ENCODE data around the gene PPP3CA. TPM values are rescaled to one million over a fixed set of nuclear protein-coding genes. Genes with fewer than 3 reads are reported as not detected.

PPP3CA gene
- total and polyA plus RNA-seq, 2 donors (not counting 1 experiment from before 2014, with no cell fraction given): 66.4 to 79.3 TPM

DNA sequence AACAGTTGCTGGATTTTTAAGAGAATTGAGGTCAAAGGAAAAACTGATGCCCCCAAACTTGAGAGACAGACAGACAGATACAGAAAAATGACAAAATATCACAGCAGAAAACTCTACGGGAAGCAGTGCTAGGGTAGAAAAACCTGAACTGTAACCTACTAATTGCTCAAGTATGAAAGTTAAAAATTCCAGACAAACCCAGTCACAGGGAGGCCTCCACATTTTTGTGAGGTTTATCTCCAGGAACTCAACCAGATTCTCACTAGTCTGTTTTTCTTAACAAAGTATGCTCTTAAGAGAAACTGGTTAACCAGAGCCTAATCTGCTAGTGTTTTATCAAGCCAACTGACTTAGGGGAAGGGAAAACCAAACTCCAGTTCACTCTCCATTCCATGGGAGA is 19.9 kb upstream of the PPP3CA start:
- no peaks in the 10 kb centered on the region for H3K36me3 ChIP-seq (ENCODE audit: control insufficient read depth, insufficient read depth, low read length)
- no peak for TF ChIP-seq EZH2 (IDR thresholded peaks at IDR 0.05; ENCODE audit: low read length, missing control alignments)
- TF ChIP-seq, protein P1, sequence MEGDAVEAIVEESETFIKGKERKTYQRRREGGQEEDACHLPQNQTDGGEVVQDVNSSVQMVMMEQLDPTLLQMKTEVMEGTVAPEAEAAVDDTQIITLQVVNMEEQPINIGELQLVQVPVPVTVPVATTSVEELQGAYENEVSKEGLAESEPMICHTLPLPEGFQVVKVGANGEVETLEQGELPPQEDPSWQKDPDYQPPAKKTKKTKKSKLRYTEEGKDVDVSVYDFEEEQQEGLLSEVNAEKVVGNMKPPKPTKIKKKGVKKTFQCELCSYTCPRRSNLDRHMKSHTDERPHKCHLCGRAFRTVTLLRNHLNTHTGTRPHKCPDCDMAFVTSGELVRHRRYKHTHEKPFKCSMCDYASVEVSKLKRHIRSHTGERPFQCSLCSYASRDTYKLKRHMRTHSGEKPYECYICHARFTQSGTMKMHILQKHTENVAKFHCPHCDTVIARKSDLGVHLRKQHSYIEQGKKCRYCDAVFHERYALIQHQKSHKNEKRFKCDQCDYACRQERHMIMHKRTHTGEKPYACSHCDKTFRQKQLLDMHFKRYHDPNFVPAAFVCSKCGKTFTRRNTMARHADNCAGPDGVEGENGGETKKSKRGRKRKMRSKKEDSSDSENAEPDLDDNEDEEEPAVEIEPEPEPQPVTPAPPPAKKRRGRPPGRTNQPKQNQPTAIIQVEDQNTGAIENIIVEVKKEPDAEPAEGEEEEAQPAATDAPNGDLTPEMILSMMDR (conservative IDR thresholded peaks at IDR 0.05 in 1 of 2, IDR thresholded peaks at IDR 0.05 in 1 of 2; ENCODE audit: low read depth in 1 of 2, low read length in 2 of 2): no peak
- H3K27ac ChIP-seq (ENCODE audit: insufficient read depth, low read length): peak overlapping the region; percentile 81
- H3K79me2 ChIP-seq (ENCODE audit: control insufficient read depth, insufficient read depth, low read length): no peaks in the 10 kb centered on the region
- H2AFZ ChIP-seq (ENCODE audit: low read length): peak overlapping the region; percentile 87
- H3K4me2 ChIP-seq (ENCODE audit: extremely low read depth, insufficient read depth, low read length): peak overlapping the region; percentile 73
- H3K9ac ChIP-seq (ENCODE audit: insufficient read depth, low read length): no peak overlapping the region
- H3K9me3 ChIP-seq (ENCODE audit: control insufficient read depth, insufficient read depth, low read depth, low read length): no peaks in the 10 kb centered on the region
- no peaks in the 10 kb centered on the region for H4K20me1 ChIP-seq (ENCODE audit: control insufficient read depth, extremely low read depth, insufficient read depth, low read length)
- H3K4me1 ChIP-seq (ENCODE audit: control insufficient read depth, extremely low read depth, insufficient read depth, low read length): peaks cover 11% of the 10 kb centered on the region
- no peak overlapping the region for H3K4me3 ChIP-seq (replicated peaks in 1 of 4; ENCODE audit: control extremely low read depth in 1 of 4, insufficient read depth in 1 of 4, low read depth in 3 of 4, low read length in 4 of 4)
- no peaks in the 10 kb centered on the region for H3K27me3 ChIP-seq (ENCODE audit: control insufficient read depth, insufficient read depth, low read length)
- peak; percentile 80 to 97 for DNase-seq (ENCODE audit: low read depth in 2 of 2)

DNA sequence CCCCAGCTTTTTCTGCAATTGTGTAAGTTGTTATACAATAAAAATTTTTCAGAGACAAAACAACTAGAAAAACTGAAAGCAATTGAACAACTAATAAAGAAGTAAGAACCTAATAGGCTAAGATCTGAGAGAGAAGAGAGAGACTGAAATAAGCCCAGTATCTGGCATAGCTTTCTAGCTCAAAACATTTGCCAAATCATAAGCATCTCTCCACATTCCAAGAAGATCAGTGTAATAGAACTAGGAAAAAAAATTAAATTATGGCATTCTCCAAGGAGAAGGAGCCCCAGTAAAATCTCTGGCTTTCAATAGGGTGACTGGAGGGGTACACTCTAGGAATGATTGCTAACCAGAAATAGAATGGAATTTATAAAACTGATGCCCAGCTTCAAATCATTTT is 19.0 kb upstream of the PPP3CA start:
- Histone ChIP-seq H4K20me1 (ENCODE audit: control insufficient read depth, extremely low read depth, insufficient read depth, low read length) (no peaks in the 10 kb centered on the region), H3K9ac (ENCODE audit: insufficient read depth, low read length) (no peak overlapping the region), H3K9me3 (ENCODE audit: control insufficient read depth, insufficient read depth, low read depth, low read length) (no peaks in the 10 kb centered on the region), H2AFZ (ENCODE audit: low read length) (no peak overlapping the region), H3K79me2 (ENCODE audit: control insufficient read depth, insufficient read depth, low read length) (no peaks in the 10 kb centered on the region), H3K36me3 (ENCODE audit: control insufficient read depth, insufficient read depth, low read length) (no peaks in the 10 kb centered on the region), H3K27me3 (ENCODE audit: control insufficient read depth, insufficient read depth, low read length) (no peaks in the 10 kb centered on the region), H3K27ac (ENCODE audit: insufficient read depth, low read length) (no peak overlapping the region), H3K4me3 (replicated peaks in 1 of 4; ENCODE audit: control extremely low read depth in 1 of 4, insufficient read depth in 1 of 4, low read depth in 3 of 4, low read length in 4 of 4) (no peak overlapping the region), H3K4me1 (ENCODE audit: control insufficient read depth, extremely low read depth, insufficient read depth, low read length) (peaks cover 11% of the 10 kb centered on the region), H3K4me2 (ENCODE audit: extremely low read depth, insufficient read depth, low read length) (no peak overlapping the region)
- TF ChIP-seq EZH2 (IDR thresholded peaks at IDR 0.05; ENCODE audit: low read length, missing control alignments): no peak
- TF ChIP-seq, protein P1 (conservative IDR thresholded peaks at IDR 0.05 in 1 of 2, IDR thresholded peaks at IDR 0.05 in 1 of 2; ENCODE audit: low read depth in 1 of 2, low read length in 2 of 2): no peak
- peak; percentile 23 to 55 for DNase-seq (ENCODE audit: low read depth in 2 of 2)

DNA sequence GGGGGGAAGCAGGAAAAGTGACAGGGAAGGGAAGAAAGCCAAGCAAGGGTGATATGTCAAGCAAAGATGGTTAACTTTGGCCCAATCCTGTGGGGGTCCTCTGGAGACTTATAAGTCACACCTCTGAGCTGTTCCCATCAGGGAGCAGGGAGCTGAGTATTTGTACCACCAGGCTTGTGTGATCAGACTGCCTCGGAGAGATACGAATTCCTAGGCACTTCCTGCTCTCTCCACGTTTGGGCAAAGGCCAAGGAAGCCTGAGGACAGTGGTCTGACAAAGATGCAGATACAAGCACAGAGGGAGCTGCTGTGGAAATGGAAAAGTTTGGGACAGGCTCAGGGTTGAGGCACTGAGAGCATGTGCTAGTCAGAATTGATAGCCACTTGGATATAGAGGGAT is 10.4 kb upstream of the PPP3CA start:
- peak overlapping the region; percentile 59 for H2AFZ ChIP-seq (ENCODE audit: low read length)
- no peaks in the 10 kb centered on the region for H4K20me1 ChIP-seq (ENCODE audit: control insufficient read depth, extremely low read depth, insufficient read depth, low read length)
- no peaks in the 10 kb centered on the region for H3K27me3 ChIP-seq (ENCODE audit: control insufficient read depth, insufficient read depth, low read length)
- peak in 1 of 2 donors; percentile 67 for DNase-seq (ENCODE audit: low read depth in 2 of 2)
- peak overlapping the region; percentile 62 for H3K27ac ChIP-seq (ENCODE audit: insufficient read depth, low read length)
- TF ChIP-seq EZH2 (IDR thresholded peaks at IDR 0.05; ENCODE audit: low read length, missing control alignments): no peak
- TF ChIP-seq, protein P1 (conservative IDR thresholded peaks at IDR 0.05 in 1 of 2, IDR thresholded peaks at IDR 0.05 in 1 of 2; ENCODE audit: low read depth in 1 of 2, low read length in 2 of 2): no peak
- H3K4me3 ChIP-seq (replicated peaks in 1 of 4; ENCODE audit: control extremely low read depth in 1 of 4, insufficient read depth in 1 of 4, low read depth in 3 of 4, low read length in 4 of 4): no peak overlapping the region
- no peaks in the 10 kb centered on the region for H3K79me2 ChIP-seq (ENCODE audit: control insufficient read depth, insufficient read depth, low read length)
- peaks cover 15% of the 10 kb centered on the region for H3K4me1 ChIP-seq (ENCODE audit: control insufficient read depth, extremely low read depth, insufficient read depth, low read length)
- H3K9ac ChIP-seq (ENCODE audit: insufficient read depth, low read length): no peak overlapping the region
- H3K36me3 ChIP-seq (ENCODE audit: control insufficient read depth, insufficient read depth, low read length): no peaks in the 10 kb centered on the region
- no peaks in the 10 kb centered on the region for H3K9me3 ChIP-seq (ENCODE audit: control insufficient read depth, insufficient read depth, low read depth, low read length)
- no peak overlapping the region for H3K4me2 ChIP-seq (ENCODE audit: extremely low read depth, insufficient read depth, low read length)
